Endothelial cell (in vitro differentiated cells): ENCODE measurements around the gene CLIC6. TPM values are rescaled to one million over a fixed set of nuclear protein-coding genes. Genes with fewer than 3 reads are reported as not detected.

Experiments
- DNase-seq: peaks from one replicate; pipeline ENCODE4 v3.0.0; 2021; ENCODE audit warnings: low spot score
- H3K27ac Mint-ChIP-seq: one replicate; pipeline ENCODE4 v1.8.0; 2021; ENCODE audit warnings: mixed read lengths, inconsistent platforms; ENCODE audit not compliant: unreplicated experiment
- H3K27me3 Mint-ChIP-seq: one replicate; pipeline ENCODE4 v1.8.0; 2021; ENCODE audit warnings: mild to moderate bottlenecking, moderate library complexity, mixed read lengths, inconsistent platforms; ENCODE audit not compliant: unreplicated experiment
- H3K36me3 Mint-ChIP-seq: one replicate; pipeline ENCODE4 v1.8.0; 2021; ENCODE audit warnings: mild to moderate bottlenecking, low read depth, mixed read lengths, inconsistent platforms; ENCODE audit not compliant: unreplicated experiment
- H3K4me1 Mint-ChIP-seq: one replicate; pipeline ENCODE4 v1.8.0; 2021; ENCODE audit warnings: mild to moderate bottlenecking, mixed read lengths, inconsistent platforms; ENCODE audit not compliant: unreplicated experiment
- H3K4me3 Mint-ChIP-seq: one replicate; pipeline ENCODE4 v1.8.0; 2021; ENCODE audit warnings: mild to moderate bottlenecking, mixed read lengths, inconsistent platforms; ENCODE audit not compliant: unreplicated experiment
- H3K9me3 Mint-ChIP-seq: one replicate; pipeline ENCODE4 v1.8.0; 2021; ENCODE audit warnings: mixed read lengths, inconsistent platforms; ENCODE audit not compliant: unreplicated experiment
- CTCF ChIP-seq: fragments of 200-600 bp; sonication (generic); IDR thresholded peaks from one replicate; pipeline ENCODE4 v1.5.0; 2021; ENCODE audit warnings: antibody characterized with exemption; ENCODE audit not compliant: unreplicated experiment
- total RNA-seq: library from RNA; stranded (reverse); fragmentation: NEBNext Ultra II Directional; extraction: Animal tissue kit (Norgen Biotek cat#: 25700); gene quantifications from one replicate; pipeline ENCODE4 v1.2.1, GENCODE V29; 2021; ENCODE audit not compliant: unreplicated experiment

Gene CLIC6
- total RNA-seq, 1 donor from 2014 or later: 5.4 TPM

DNA sequence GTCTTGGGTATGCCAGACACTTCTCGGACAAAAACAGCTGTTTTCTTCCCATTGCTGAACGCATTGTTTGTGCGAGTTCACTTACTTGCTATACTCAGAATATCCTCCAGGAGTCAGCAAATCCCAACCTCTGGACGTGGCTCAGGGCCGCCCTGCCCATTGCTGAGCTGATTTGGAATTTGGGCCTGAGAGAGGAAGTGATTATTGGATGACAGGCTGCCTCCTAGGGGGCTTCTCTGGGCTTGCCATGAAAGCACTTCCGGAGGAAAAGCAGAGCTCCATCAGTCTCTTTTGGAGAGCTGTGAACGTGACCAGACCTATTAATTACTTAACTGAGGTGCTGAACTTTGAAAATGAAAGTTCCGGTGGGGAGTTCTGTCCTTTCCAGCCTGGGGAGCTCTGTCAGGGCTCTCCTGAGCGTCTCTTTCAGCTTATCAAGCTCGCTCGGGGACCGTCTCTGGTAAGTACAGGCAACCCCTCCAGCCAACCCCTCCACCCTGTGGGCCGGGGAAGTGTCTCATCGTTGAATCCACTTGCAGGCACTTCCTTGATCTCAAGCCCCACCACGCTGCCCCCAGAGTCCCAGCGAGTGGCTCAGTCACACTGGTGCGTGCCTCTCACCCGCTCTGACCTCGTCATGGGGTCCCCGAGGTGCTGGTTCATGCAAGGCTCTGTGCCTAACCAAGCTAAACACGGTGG, 76.9 kb downstream of the CLIC6 start:
- H3K36me3 Mint-ChIP-seq: no peaks in the 10 kb centered on the region
- DNase-seq: peak; percentile 76
- H3K27me3 Mint-ChIP-seq: peaks cover 2% of the 10 kb centered on the region
- H3K4me1 Mint-ChIP-seq: peaks cover 10% of the 10 kb centered on the region
- H3K27ac Mint-ChIP-seq: no peak overlapping the region
- H3K4me3 Mint-ChIP-seq: no peak overlapping the region
- no peaks in the 10 kb centered on the region for H3K9me3 Mint-ChIP-seq
- peak; percentile 86 for TF ChIP-seq CTCF

GRCh38 chr21:34748862-34749261, 80.1 kb downstream of the CLIC6 start:
- no peak overlapping the region for H3K4me3 Mint-ChIP-seq
- no peak for DNase-seq
- peaks cover 10% of the 10 kb centered on the region for H3K4me1 Mint-ChIP-seq
- peaks cover 4% of the 10 kb centered on the region for H3K27me3 Mint-ChIP-seq
- no peak overlapping the region for H3K27ac Mint-ChIP-seq
- H3K9me3 Mint-ChIP-seq: no peaks in the 10 kb centered on the region
- H3K36me3 Mint-ChIP-seq: peaks cover 3% of the 10 kb centered on the region
- TF ChIP-seq CTCF: no peak

- peaks cover 4% of the 10 kb centered on the region for H3K27me3 Mint-ChIP-seq
- peaks cover 5% of the 10 kb centered on the region for H3K4me1 Mint-ChIP-seq
- H3K9me3 Mint-ChIP-seq: no peaks in the 10 kb centered on the region
- peak overlapping the region; percentile 76 for H3K27ac Mint-ChIP-seq
- no peak for TF ChIP-seq CTCF
- no peak overlapping the region for H3K4me3 Mint-ChIP-seq
- DNase-seq: no peak
- H3K36me3 Mint-ChIP-seq: peaks cover 3% of the 10 kb centered on the region
Measured at GRCh38 chr21:34754690-34755647, 86.2 kb downstream of the CLIC6 start.

GRCh38 chr21:34761758-34762330, 93.0 kb downstream of the CLIC6 start:
- H3K27me3 Mint-ChIP-seq: peaks cover 1% of the 10 kb centered on the region
- TF ChIP-seq CTCF: no peak
- H3K36me3 Mint-ChIP-seq: no peaks in the 10 kb centered on the region
- no peak overlapping the region for H3K4me3 Mint-ChIP-seq
- H3K4me1 Mint-ChIP-seq: no peaks in the 10 kb centered on the region
- no peak overlapping the region for H3K27ac Mint-ChIP-seq
- peaks cover 6% of the 10 kb centered on the region for H3K9me3 Mint-ChIP-seq
- no peak for DNase-seq
